Measurements from ENCODE around the gene STK4.

GRCh38 chr20:45077559-45077958 lies 111.2 kb downstream of the STK4 start:
- TF ChIP-seq CTCF (IDR thresholded peaks at IDR 0.05): no peak
- no peak for TF ChIP-seq POLR2A (IDR thresholded peaks at IDR 0.05)

All from testis (tissue), 2 donors.